HepG2 (cell line): ENCODE measurements around the gene HIF3A.

Experiments used
- NR1H2 ChIP-seq: sonication (generic); formaldehyde crosslinking; IDR thresholded peaks from 2 replicates; pipeline ENCODE4 v1.8.1; 2022; ENCODE audit warnings: low read depth, missing genetic modification reagents, borderline replicate concordance
- SNAI1 ChIP-seq: sonication (generic); formaldehyde crosslinking; IDR thresholded peaks from 2 replicates; pipeline ENCODE4 v1.5.0; 2020; ENCODE audit warnings: mild to moderate bottlenecking, missing genetic modification reagents, borderline replicate concordance

- TF ChIP-seq NR1H2 (CRISPR knock-in tag), result no peak
- TF ChIP-seq SNAI1 (CRISPR knock-in tag), result no peak
These were observed 88.8 kb downstream of the HIF3A start for GRCh38 chr19:46385636-46386035.
